Parathyroid adenoma (tissue), 2 donors: Measurements from ENCODE around the gene TXNRD3.
"Not testable (repeated sequence)": the region's sequence is repeated elsewhere in the genome, so short reads cannot be mapped to it uniquely, and the experiment has no call there.

Experiments used
- H2AFZ ChIP-seq: fragments of 300-600 bp; sonication (generic); one replicate; pipeline ENCODE4 v1.7.0; 2017; ENCODE audit warnings: antibody characterized with exemption, mild to moderate bottlenecking
- H3K27ac ChIP-seq: fragments of 300-600 bp; sonication (generic); one replicate; pipeline ENCODE4 v1.7.0; 2017
- H3K27me3 ChIP-seq: fragments of 300-600 bp; sonication (generic); one replicate; pipeline ENCODE4 v1.7.0; 2017; ENCODE audit warnings: low read length; ENCODE audit not compliant: control insufficient read depth, insufficient read depth
- H3K36me3 ChIP-seq: fragments of 300-600 bp; sonication (generic); one replicate; pipeline ENCODE4 v1.7.0; 2017; ENCODE audit warnings: low read length; ENCODE audit not compliant: control insufficient read depth, insufficient read depth
- H3K4me1 ChIP-seq: fragments of 300-600 bp; sonication (generic); one replicate; pipeline ENCODE4 v1.7.0; 2017; ENCODE audit warnings: control low read depth
- H3K4me2 ChIP-seq: fragments of 300-600 bp; sonication (generic); one replicate; pipeline ENCODE4 v1.7.0; 2017; ENCODE audit warnings: low read length
- H3K4me3 ChIP-seq: fragments of 300-600 bp; sonication (generic); one replicate; pipeline ENCODE4 v1.7.0; 2017; ENCODE audit warnings: low read depth, low read length
- H3K79me2 ChIP-seq: fragments of 300-600 bp; sonication (generic); one replicate; pipeline ENCODE4 v1.7.0; 2017; ENCODE audit warnings: control low read depth
- H3K9ac ChIP-seq: fragments of 300-600 bp; sonication (generic); one replicate; pipeline ENCODE4 v1.7.0; 2017; ENCODE audit warnings: mild to moderate bottlenecking
- H3K9me3 ChIP-seq: fragments of 300-600 bp; sonication (generic); one replicate; pipeline ENCODE4 v1.7.0; 2017; ENCODE audit warnings: low read length; ENCODE audit not compliant: control insufficient read depth
- CTCF ChIP-seq: fragments of 300-600 bp; sonication (generic); IDR thresholded peaks from one replicate; pipeline ENCODE4 v1.7.0; 2017; ENCODE audit warnings: antibody characterized with exemption, mild to moderate bottlenecking
- donor health status: primary hyperparathyroidism.

Gene TXNRD3

GRCh38 chr3:126644615-126645014 lies 10.3 kb downstream of the TXNRD3 start:
- Histone ChIP-seq H3K4me3 (no peak overlapping the region), H3K9me3 (no peaks in the 10 kb centered on the region), H3K4me2 (no peak overlapping the region), H3K79me2 (no peaks in the 10 kb centered on the region), H2AFZ (no peak overlapping the region), H3K27ac (no peak overlapping the region), H3K9ac (no peak overlapping the region), H3K4me1 (no peaks in the 10 kb centered on the region), H3K27me3 (no peaks in the 10 kb centered on the region), H3K36me3 (no peaks in the 10 kb centered on the region)
- TF ChIP-seq CTCF = no peak

- Histone ChIP-seq H3K4me3 (no peak overlapping the region), H3K4me2 (no peak overlapping the region), H3K4me1 (no peaks in the 10 kb centered on the region), H3K79me2 (no peaks in the 10 kb centered on the region), H3K9me3 (no peaks in the 10 kb centered on the region), H3K36me3 (no peaks in the 10 kb centered on the region), H3K27ac (no peak overlapping the region), H3K27me3 (no peaks in the 10 kb centered on the region), H3K9ac (no peak overlapping the region), H2AFZ (no peak overlapping the region)
- no peak for TF ChIP-seq CTCF
Observed at GRCh38 chr3:126638790-126639189, 16.1 kb downstream of the TXNRD3 start.

GRCh38 chr3:126636436-126636835 lies 18.5 kb downstream of the TXNRD3 start:
- Histone ChIP-seq H3K36me3 (no peaks in the 10 kb centered on the region), H3K79me2 (no peaks in the 10 kb centered on the region), H3K27ac (no peak overlapping the region), H3K4me1 (no peaks in the 10 kb centered on the region), H3K4me2 (no peak overlapping the region), H3K27me3 (no peaks in the 10 kb centered on the region), H3K9me3 (no peaks in the 10 kb centered on the region), H2AFZ (no peak overlapping the region), H3K9ac (no peak overlapping the region), H3K4me3 (no peak overlapping the region)
- no peak for TF ChIP-seq CTCF

GRCh38 chr3:126634803-126635202 lies 20.1 kb downstream of the TXNRD3 start:
- H3K79me2 ChIP-seq = no peaks in the 10 kb centered on the region
- H3K36me3 ChIP-seq = no peaks in the 10 kb centered on the region
- H3K27me3 ChIP-seq = no peaks in the 10 kb centered on the region
- no peaks in the 10 kb centered on the region for H3K4me1 ChIP-seq
- TF ChIP-seq CTCF = no peak
- no peak overlapping the region for H3K4me3 ChIP-seq
- no peak overlapping the region for H2AFZ ChIP-seq
- no peak overlapping the region for H3K27ac ChIP-seq
- no peak overlapping the region for H3K9ac ChIP-seq
- H3K4me2 ChIP-seq = no peak overlapping the region
- no peaks in the 10 kb centered on the region for H3K9me3 ChIP-seq

- H3K4me3 ChIP-seq = no peak overlapping the region
- H3K79me2 ChIP-seq = no peaks in the 10 kb centered on the region
- H3K4me2 ChIP-seq = no peak overlapping the region
- no peaks in the 10 kb centered on the region for H3K36me3 ChIP-seq
- H2AFZ ChIP-seq = no peak overlapping the region
- H3K9ac ChIP-seq = no peak overlapping the region
- no peaks in the 10 kb centered on the region for H3K9me3 ChIP-seq
- H3K27me3 ChIP-seq = no peaks in the 10 kb centered on the region
- no peak overlapping the region for H3K27ac ChIP-seq
- no peak for TF ChIP-seq CTCF
- no peaks in the 10 kb centered on the region for H3K4me1 ChIP-seq
Observed at GRCh38 chr3:126630020-126630419, 24.9 kb downstream of the TXNRD3 start.

- not testable (repeated sequence) for H3K36me3 ChIP-seq, H3K79me2 ChIP-seq, H2AFZ ChIP-seq, H3K9me3 ChIP-seq, H3K4me1 ChIP-seq, H3K4me2 ChIP-seq, H3K9ac ChIP-seq, H3K27me3 ChIP-seq, H3K4me3 ChIP-seq, H3K27ac ChIP-seq
Observed at GRCh38 chr3:126625735-126626134, 29.2 kb downstream of the TXNRD3 start.
